BLaER1 (cell line): ENCODE results near the gene OCA2.
"Not testable (repeated sequence)": the region's sequence is repeated elsewhere in the genome, so short reads cannot be mapped to it uniquely, and the experiment has no call there.

Source experiments
- H3K27ac ChIP-seq: shearing (Covaris generic); formaldehyde crosslinking; 2 replicates; pipeline ENCODE4 v1.8.1; 2022
- H3K27me3 ChIP-seq: shearing (Covaris generic); formaldehyde crosslinking; 2 replicates; pipeline ENCODE4 v1.8.1; 2022
- H3K36me3 ChIP-seq: shearing (Covaris generic); formaldehyde crosslinking; 2 replicates; pipeline ENCODE4 v1.8.1; 2022
- H3K4me1 ChIP-seq: shearing (Covaris generic); formaldehyde crosslinking; 2 replicates; pipeline ENCODE4 v1.8.1; 2022
- H3K4me2 ChIP-seq: shearing (Covaris generic); formaldehyde crosslinking; 2 replicates; pipeline ENCODE4 v1.8.1; 2022
- H3K4me3 ChIP-seq: shearing (Covaris generic); formaldehyde crosslinking; 2 replicates; pipeline ENCODE4 v1.8.1; 2022
- H3K9ac ChIP-seq: shearing (Covaris generic); formaldehyde crosslinking; 2 replicates; pipeline ENCODE4 v1.8.1; 2022
- H3K9me3 ChIP-seq: shearing (Covaris generic); formaldehyde crosslinking; 2 replicates; pipeline ENCODE4 v1.8.1; 2022
- H4K20me1 ChIP-seq: shearing (Covaris generic); formaldehyde crosslinking; 2 replicates; pipeline ENCODE4 v1.8.1; 2022
- Cebpa-rat ChIP-seq: shearing (Covaris generic); IDR thresholded peaks from 2 replicates; pipeline ENCODE4 v1.8.1; 2022

The OCA2 gene

GRCh38 chr15:27774191-27774590, 324.9 kb downstream of the OCA2 start:
- Histone ChIP-seq H3K4me2 (no peak overlapping the region), H3K9ac (no peak overlapping the region), H3K9me3 (peaks cover 20% of the 10 kb centered on the region), H4K20me1 (no peaks in the 10 kb centered on the region), H3K4me3 (no peak overlapping the region), H3K36me3 (no peaks in the 10 kb centered on the region), H3K27ac (no peak overlapping the region), H3K4me1 (peaks cover 6% of the 10 kb centered on the region), H3K27me3 (no peaks in the 10 kb centered on the region)
- TF ChIP-seq Cebpa-rat, result no peak

DNA sequence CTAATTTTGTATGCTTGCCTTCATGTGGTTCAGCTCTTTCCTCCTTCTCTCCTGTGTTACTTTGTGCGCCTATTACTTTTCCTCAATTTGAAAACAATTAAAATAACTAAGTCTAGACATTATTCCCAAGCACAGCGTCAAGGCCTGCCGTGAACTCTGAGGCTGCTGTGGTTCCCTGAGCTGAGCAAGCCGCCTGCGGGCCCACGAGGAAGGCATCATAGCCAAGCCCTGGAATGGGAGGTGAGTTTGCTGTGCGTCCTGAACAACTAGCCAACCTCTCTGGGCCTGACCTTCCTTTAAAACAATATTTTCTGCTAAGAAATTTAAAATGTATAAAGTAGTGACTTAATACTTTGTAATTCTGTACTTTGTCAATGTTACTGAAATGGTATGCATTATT, 327.2 kb downstream of the OCA2 start:
- Histone ChIP-seq H3K27ac (no peak overlapping the region), H3K4me3 (no peak overlapping the region), H3K4me1 (peaks cover 17% of the 10 kb centered on the region), H4K20me1 (no peaks in the 10 kb centered on the region), H3K9ac (no peak overlapping the region), H3K9me3 (peaks cover 31% of the 10 kb centered on the region), H3K36me3 (no peaks in the 10 kb centered on the region), H3K4me2 (no peak overlapping the region), H3K27me3 (no peaks in the 10 kb centered on the region)
- TF ChIP-seq Cebpa-rat, result no peak

GRCh38 chr15:27770769-27771554, 328.2 kb downstream of the OCA2 start:
- Histone ChIP-seq H3K9me3 (peaks cover 39% of the 10 kb centered on the region), H3K36me3 (no peaks in the 10 kb centered on the region), H3K4me2 (no peak overlapping the region), H3K9ac (no peak overlapping the region), H3K27me3 (no peaks in the 10 kb centered on the region), H3K4me3 (no peak overlapping the region), H4K20me1 (no peaks in the 10 kb centered on the region), H3K4me1 (peaks cover 17% of the 10 kb centered on the region), H3K27ac (no peak overlapping the region)
- no peak for TF ChIP-seq Cebpa-rat

GRCh38 chr15:27770086-27770607, 329.0 kb downstream of the OCA2 start:
- no peaks in the 10 kb centered on the region for H4K20me1 ChIP-seq
- H3K4me1 ChIP-seq, result peaks cover 17% of the 10 kb centered on the region
- H3K27me3 ChIP-seq, result no peaks in the 10 kb centered on the region
- TF ChIP-seq Cebpa-rat, result no peak
- no peaks in the 10 kb centered on the region for H3K36me3 ChIP-seq
- H3K9me3 ChIP-seq, result peaks cover 39% of the 10 kb centered on the region
- no peak overlapping the region for H3K9ac ChIP-seq
- H3K4me3 ChIP-seq, result no peak overlapping the region
- no peak overlapping the region for H3K4me2 ChIP-seq
- H3K27ac ChIP-seq, result no peak overlapping the region

DNA sequence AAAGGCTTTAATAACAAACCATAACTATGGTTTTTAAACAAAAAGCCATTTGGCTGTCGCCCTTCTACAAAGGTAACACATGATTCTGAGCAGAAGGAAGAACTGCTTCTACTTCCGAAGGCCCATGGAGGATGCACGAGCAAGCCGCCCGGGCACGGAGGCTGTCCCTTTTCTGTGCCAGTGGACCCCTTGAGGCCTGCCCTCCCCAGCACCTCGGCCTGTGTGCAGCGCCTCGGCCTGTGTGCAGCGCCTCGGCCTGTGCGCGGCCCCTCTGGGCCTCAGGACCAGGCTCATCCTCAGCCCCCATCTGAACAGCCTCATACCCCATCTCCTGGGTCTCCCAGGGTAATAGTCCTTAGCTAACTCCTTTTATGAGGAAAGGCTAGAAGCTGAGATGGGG, 329.5 kb downstream of the OCA2 start:
- Histone ChIP-seq H3K9ac (no peak overlapping the region), H3K4me3 (no peak overlapping the region), H3K27me3 (no peaks in the 10 kb centered on the region), H3K27ac (no peak overlapping the region), H4K20me1 (no peaks in the 10 kb centered on the region), H3K36me3 (no peaks in the 10 kb centered on the region), H3K9me3 (peaks cover 39% of the 10 kb centered on the region), H3K4me2 (peak overlapping the region; percentile 52; the same call in 1 of the 2 replicates), H3K4me1 (peaks cover 17% of the 10 kb centered on the region)
- no peak for TF ChIP-seq Cebpa-rat

GRCh38 chr15:27768732-27769475, 330.2 kb downstream of the OCA2 start:
- Histone ChIP-seq H3K9ac (no peak overlapping the region), H3K27me3 (no peaks in the 10 kb centered on the region), H3K27ac (no peak overlapping the region), H4K20me1 (no peaks in the 10 kb centered on the region), H3K9me3 (peaks cover 39% of the 10 kb centered on the region), H3K4me2 (peak overlapping the region; percentile 52), H3K4me3 (no peak overlapping the region), H3K36me3 (no peaks in the 10 kb centered on the region), H3K4me1 (peaks cover 17% of the 10 kb centered on the region)
- no peak for TF ChIP-seq Cebpa-rat

DNA sequence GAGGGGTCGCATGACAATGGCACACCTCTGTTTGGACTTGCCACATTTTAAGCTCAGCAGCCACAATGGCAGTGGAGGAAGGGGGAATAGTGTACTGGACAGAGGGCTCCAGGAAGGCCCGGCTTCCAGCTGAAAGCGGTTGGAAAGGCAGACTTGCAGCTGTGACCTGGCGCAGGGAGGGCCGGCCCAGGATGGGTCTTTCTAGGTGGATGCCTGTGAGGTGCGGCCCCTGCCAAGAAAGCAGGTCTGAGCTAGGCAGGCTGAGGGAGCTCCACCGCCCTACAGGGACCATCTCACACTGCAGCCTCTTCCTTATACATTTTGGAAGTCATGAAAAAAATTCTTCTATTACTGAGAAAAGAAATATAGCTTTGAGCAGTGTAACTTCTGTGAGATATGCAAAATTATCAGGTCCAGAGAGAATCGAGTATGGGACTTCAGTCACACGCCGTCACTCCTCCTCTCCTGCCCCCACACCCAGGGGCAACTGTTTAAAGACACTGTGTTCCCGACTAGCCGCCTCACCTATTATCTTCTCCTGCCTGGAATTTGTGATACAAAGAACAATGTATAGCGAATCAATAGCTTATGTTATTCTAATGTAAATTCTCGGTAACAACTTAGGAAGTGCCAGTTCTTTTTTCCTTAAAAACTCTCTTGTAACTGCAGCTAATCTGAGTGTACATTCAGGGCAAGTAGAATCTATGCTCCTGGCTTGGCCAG, 331.0 kb downstream of the OCA2 start:
- peak overlapping the region; percentile 52 for H3K4me2 ChIP-seq
- no peak overlapping the region for H3K27ac ChIP-seq
- no peaks in the 10 kb centered on the region for H4K20me1 ChIP-seq
- peaks cover 39% of the 10 kb centered on the region for H3K9me3 ChIP-seq
- no peaks in the 10 kb centered on the region for H3K27me3 ChIP-seq
- peaks cover 17% of the 10 kb centered on the region for H3K4me1 ChIP-seq
- no peaks in the 10 kb centered on the region for H3K36me3 ChIP-seq
- TF ChIP-seq Cebpa-rat, result no peak
- no peak overlapping the region for H3K4me3 ChIP-seq
- no peak overlapping the region for H3K9ac ChIP-seq

GRCh38 chr15:27767430-27767829, 331.7 kb downstream of the OCA2 start:
- H3K27ac ChIP-seq, H4K20me1 ChIP-seq, H3K4me3 ChIP-seq, H3K4me2 ChIP-seq, H3K36me3 ChIP-seq, H3K9ac ChIP-seq, H3K27me3 ChIP-seq: not testable (repeated sequence)
- H3K9me3 ChIP-seq, result peaks cover 39% of the 10 kb centered on the region
- peaks cover 17% of the 10 kb centered on the region for H3K4me1 ChIP-seq

- TF ChIP-seq Cebpa-rat, result no peak
- H3K4me1 ChIP-seq, result peaks cover 16% of the 10 kb centered on the region
- H3K27me3 ChIP-seq, result no peaks in the 10 kb centered on the region
- H3K36me3 ChIP-seq, result no peaks in the 10 kb centered on the region
- no peak overlapping the region for H3K4me2 ChIP-seq
- no peak overlapping the region for H3K9ac ChIP-seq
- peaks cover 19% of the 10 kb centered on the region for H3K9me3 ChIP-seq
- no peaks in the 10 kb centered on the region for H4K20me1 ChIP-seq
- no peak overlapping the region for H3K27ac ChIP-seq
- no peak overlapping the region for H3K4me3 ChIP-seq
These were observed 334.8 kb downstream of the OCA2 start for GRCh38 chr15:27764339-27764738.
